Lower leg skin (tissue), 3 donors: ENCODE results near the gene SARNP.

Source experiments
- POLR2A ChIP-seq, 2 donors: fragments of 450-650 bp; IDR thresholded peaks; one replicate each; pipeline ENCODE4 v1.6.1; 2016 to 2017; ENCODE audit warnings: antibody characterized with exemption in 2 of 2, mild to moderate bottlenecking in 1 of 2, moderate library complexity in 1 of 2
- TF ChIP-seq, protein P1 (sequence below), 3 donors: fragments of 450-650 bp; IDR thresholded peaks; one replicate each; pipeline ENCODE4 v1.5.1; 2016; ENCODE audit warnings: antibody characterized with exemption in 3 of 3, mild to moderate bottlenecking in 3 of 3, moderate library complexity in 2 of 3

DNA sequence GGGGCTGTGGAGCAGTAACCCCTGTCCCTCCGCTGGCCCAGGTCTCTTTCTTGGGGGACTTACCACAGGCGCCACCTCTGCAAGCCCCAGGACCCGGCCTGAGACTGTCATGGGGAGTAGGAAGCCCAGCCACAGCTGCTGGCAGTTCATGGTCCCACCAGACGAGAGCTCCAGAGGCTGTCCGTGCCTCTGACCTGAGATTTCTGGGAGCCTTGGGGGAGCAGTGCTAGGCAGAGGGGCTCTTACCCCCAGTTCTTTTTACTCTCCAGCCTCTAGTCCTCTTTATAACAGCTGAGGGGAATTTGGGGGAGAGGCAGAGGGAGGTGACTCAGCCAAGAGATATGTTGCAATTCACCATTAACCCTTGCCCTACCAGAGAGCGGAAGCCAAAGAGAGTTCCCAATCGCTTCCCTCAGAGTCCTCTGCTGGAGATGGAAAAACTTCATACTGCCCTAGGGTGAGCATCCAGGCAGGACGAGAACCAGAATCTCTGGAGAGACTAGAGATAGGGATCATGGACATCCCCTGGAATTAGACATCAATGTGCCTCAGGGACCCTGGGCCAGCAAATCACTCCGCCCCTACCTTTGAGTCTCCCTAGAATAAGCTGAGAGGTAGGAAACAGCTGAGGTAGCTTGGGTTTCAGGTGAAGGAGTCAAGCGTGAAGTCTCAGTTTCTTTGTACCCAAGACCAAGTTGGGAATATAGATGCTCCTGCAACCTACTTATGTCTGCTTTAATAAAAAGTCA is 25.3 kb upstream of the SARNP start, which contains the start of gene MMP19:
- TF ChIP-seq, protein P1, sequence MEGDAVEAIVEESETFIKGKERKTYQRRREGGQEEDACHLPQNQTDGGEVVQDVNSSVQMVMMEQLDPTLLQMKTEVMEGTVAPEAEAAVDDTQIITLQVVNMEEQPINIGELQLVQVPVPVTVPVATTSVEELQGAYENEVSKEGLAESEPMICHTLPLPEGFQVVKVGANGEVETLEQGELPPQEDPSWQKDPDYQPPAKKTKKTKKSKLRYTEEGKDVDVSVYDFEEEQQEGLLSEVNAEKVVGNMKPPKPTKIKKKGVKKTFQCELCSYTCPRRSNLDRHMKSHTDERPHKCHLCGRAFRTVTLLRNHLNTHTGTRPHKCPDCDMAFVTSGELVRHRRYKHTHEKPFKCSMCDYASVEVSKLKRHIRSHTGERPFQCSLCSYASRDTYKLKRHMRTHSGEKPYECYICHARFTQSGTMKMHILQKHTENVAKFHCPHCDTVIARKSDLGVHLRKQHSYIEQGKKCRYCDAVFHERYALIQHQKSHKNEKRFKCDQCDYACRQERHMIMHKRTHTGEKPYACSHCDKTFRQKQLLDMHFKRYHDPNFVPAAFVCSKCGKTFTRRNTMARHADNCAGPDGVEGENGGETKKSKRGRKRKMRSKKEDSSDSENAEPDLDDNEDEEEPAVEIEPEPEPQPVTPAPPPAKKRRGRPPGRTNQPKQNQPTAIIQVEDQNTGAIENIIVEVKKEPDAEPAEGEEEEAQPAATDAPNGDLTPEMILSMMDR (IDR thresholded peaks at IDR 0.05), result no peak
- TF ChIP-seq POLR2A (IDR thresholded peaks at IDR 0.05), result no peak
